K562 (cell line): ENCODE results near the gene NR1D2. TPM values are rescaled to one million over a fixed set of nuclear protein-coding genes. Genes with fewer than 3 reads are reported as not detected.

Experiments
- CGGBP1 ChIP-seq: fragments of 250-450 bp; sonication (Bioruptor Pico); IDR thresholded peaks from 2 replicates; pipeline ENCODE4 v1.9.0; 2021; ENCODE audit warnings: mild to moderate bottlenecking
- CHCHD3 ChIP-seq: fragments of 250-450 bp; sonication (Bioruptor Pico); IDR thresholded peaks from 2 replicates; pipeline ENCODE4 v2.1.2; 2022; ENCODE audit warnings: mild to moderate bottlenecking
- ELF4 ChIP-seq: fragments of 450-650 bp; formaldehyde crosslinking; IDR thresholded peaks from 2 replicates; pipeline ENCODE4 v1.4.0; 2022; ENCODE audit warnings: missing genetic modification characterization
- ELK1 ChIP-seq: sonication (generic); formaldehyde crosslinking; IDR thresholded peaks from 2 replicates; pipeline ENCODE4 v1.8.1; 2022; ENCODE audit warnings: missing genetic modification reagents
- ERF ChIP-seq: fragments of 450-650 bp; formaldehyde crosslinking; IDR thresholded peaks from 2 replicates; pipeline ENCODE4 v1.4.0; 2020; ENCODE audit warnings: mild to moderate bottlenecking, mixed read lengths
- FOXK1 ChIP-seq: sonication (generic); formaldehyde crosslinking; IDR thresholded peaks from 2 replicates; pipeline ENCODE4 v1.8.0; 2022; ENCODE audit warnings: missing genetic modification reagents, mild to moderate bottlenecking, borderline replicate concordance
- HINFP ChIP-seq: fragments of 450-650 bp; conservative IDR thresholded peaks from 2 replicates; pipeline ENCODE4 v1.6.1; 2016; ENCODE audit warnings: missing genetic modification characterization, low read depth, mild to moderate bottlenecking, control low read depth, missing compliant biosample characterization
- ID3 ChIP-seq, 2 experiments: fragments of 250-450 bp in 1 of 2; fragments of 450-650 bp in 1 of 2; sonication (Bioruptor Pico) in 1 of 2; IDR thresholded peaks; 2 replicates each; pipeline versions ENCODE4 v1.6.1 to v1.8.0; 2016 to 2021; ENCODE audit warnings: mild to moderate bottlenecking in 2 of 2, moderate library complexity in 2 of 2, missing compliant biosample characterization in 1 of 2, missing genetic modification characterization in 1 of 2
- NR2F6 ChIP-seq: fragments of 450-650 bp; formaldehyde crosslinking; IDR thresholded peaks from 2 replicates; pipeline ENCODE4 v1.4.0; 2020; ENCODE audit warnings: mild to moderate bottlenecking
- POLR3A ChIP-seq: IDR thresholded peaks from 2 replicates; pipeline ENCODE4 v1.6.1; 2011; ENCODE audit warnings: borderline replicate concordance, mild to moderate bottlenecking, moderate library complexity; ENCODE audit not compliant: insufficient read length, insufficient read depth; ENCODE audit errors: extremely low read depth
- SAFB ChIP-seq: fragments of 200-400 bp; formaldehyde crosslinking; IDR thresholded peaks from 2 replicates; pipeline ENCODE4 v1.6.1; 2017; ENCODE audit warnings: low read depth, low read length, borderline replicate concordance
- SIRT6 ChIP-seq: IDR thresholded peaks from one replicate; pipeline ENCODE4 v1.6.1; 2012; ENCODE audit warnings: low read depth, mild to moderate bottlenecking, control low read depth, inconsistent platforms, low read length, moderate library complexity
- STAT5A ChIP-seq: IDR thresholded peaks from 2 replicates; pipeline ENCODE4 v1.6.1; 2012; ENCODE audit warnings: low read length, inconsistent platforms, borderline replicate concordance
- TEAD1 ChIP-seq, 2 experiments: fragments of 450-650 bp in 1 of 2; sonication (generic) in 1 of 2; formaldehyde crosslinking; IDR thresholded peaks; 2 replicates each; pipeline versions ENCODE4 v1.4.0 to v1.8.0; 2020 to 2022; ENCODE audit warnings: mild to moderate bottlenecking in 2 of 2, missing genetic modification reagents in 1 of 2
- TRIM28 ChIP-seq: fragments of 450-650 bp; IDR thresholded peaks from 2 replicates; pipeline ENCODE4 v1.6.1; 2017
- ZFP30 ChIP-seq: fragments of 250-450 bp; sonication (Bioruptor Pico); IDR thresholded peaks from 2 replicates; pipeline ENCODE4 v1.8.0; 2022; ENCODE audit warnings: moderate library complexity, mild to moderate bottlenecking, inconsistent platforms, borderline replicate concordance
- ZKSCAN8 ChIP-seq: fragments of 200-800 bp; sonication (Bioruptor generic); IDR thresholded peaks from 2 replicates; pipeline ENCODE4 v1.6.1; 2016; ENCODE audit warnings: missing genetic modification characterization, missing compliant biosample characterization
- ZNF24 ChIP-seq: fragments of 450-650 bp; IDR thresholded peaks from 2 replicates; pipeline ENCODE4 v1.6.1; 2016
- ZNF592 ChIP-seq: fragments of 450-650 bp; IDR thresholded peaks from 2 replicates; pipeline ENCODE4 v1.6.1; 2017; ENCODE audit warnings: antibody characterized with exemption, mild to moderate bottlenecking
- polyA plus RNA-seq, 8 experiments: library from polyadenylated mRNA; depleted of rRNA in 4 of 8; stranded (reverse) in 5 of 8; unstranded in 3 of 8; fragments of >200 nt; fragmentation: Nextera tagmentation in 2 of 8; fragmentation: Illumina TruSeq in 1 of 8; extraction: Ambion mirVana in 2 of 8; extraction: Trizol in 1 of 8; gene quantifications; 2 replicates each; pipeline versions ENCODE4 v1.2.1 to v1.2.3, GENCODE V29; 2011 to 2014; ENCODE audit warnings: inconsistent platforms in 1 of 8, missing spikeins in 1 of 8
- total RNA-seq, 7 experiments: library from RNA; depleted of rRNA in 6 of 7; stranded (reverse); fragments of >200 nt in 6 of 7; fragmentation: Illumina TruSeq in 2 of 7; extraction: Trizol in 2 of 7; gene quantifications; 2 replicates each; pipeline versions ENCODE4 v1.2.1 to v1.2.3, GENCODE V29; 2011 to 2021; ENCODE audit warnings: low replicate concordance in 1 of 7

NR1D2 gene
- total and polyA plus RNA-seq, 9 of the 15 experiments (the other 6 are each of a cell fraction or from before 2014, with no cell fraction given): 1.2 to 5.5 (median 2.9) TPM

- TF ChIP-seq SIRT6 (no peak), NR2F6 (CRISPR knock-in tag) (no peak), FOXK1 (peak; percentile 94), ZNF592 (0 out of 2 replicates have a peak, but pooled peaks have one; percentile 45), TEAD1 (CRISPR knock-in tag; IDR thresholded peaks at IDR 0.05) (peak; percentile 96 to 100), ZFP30 (CRISPR knock-in tag) (no peak), ELK1 (no peak), CHCHD3 (no peak; the same call in 1 of the 2 replicates), ERF (peak; percentile 90; the same call in 1 of the 2 replicates), HINFP (no peak), ID3 (CRISPR knock-in tag; IDR thresholded peaks at IDR 0.05) (no peak), ID3 (tag; IDR thresholded peaks at IDR 0.05) (peak; percentile 86; the same call in 1 of the 2 replicates), TRIM28 (no peak; the same call in 1 of the 2 replicates), ZNF24 (0 out of 2 replicates have a peak, but pooled peaks have one; percentile 41), ZKSCAN8 (CRISPR knock-in tag) (peak; percentile 68; the same call in 1 of the 2 replicates), ELF4 (CRISPR knock-in tag) (no peak), STAT5A (no peak), CGGBP1 (CRISPR knock-in tag) (no peak), POLR3A (no peak), SAFB (peak; percentile 55; the same call in 1 of the 2 replicates)
These were observed 1.0 kb downstream of the NR1D2 start (continued) for GRCh38 chr3:23945913-23946687.
